HL-60 (cell line): Measurements from ENCODE around the gene ABCF1.

ENCODE experiments used
- GABPA ChIP-seq: IDR thresholded peaks from 2 replicates; pipeline ENCODE4 v1.6.1; 2012; ENCODE audit warnings: low read depth
- POLR2AphosphoS5 ChIP-seq: IDR thresholded peaks from 2 replicates; pipeline ENCODE4 v1.6.1; 2012; ENCODE audit warnings: low read depth
- TF ChIP-seq, protein P1 (sequence below): IDR thresholded peaks from one replicate; pipeline ENCODE4 v1.5.1; 2011; ENCODE audit warnings: low read length, control low read depth, inconsistent platforms; ENCODE audit not compliant: insufficient read depth
- TF ChIP-seq, protein P2 (sequence below): IDR thresholded peaks from 2 replicates; pipeline ENCODE4 v1.6.1; 2012; ENCODE audit warnings: low read depth; ENCODE audit not compliant: insufficient replicate concordance

DNA sequence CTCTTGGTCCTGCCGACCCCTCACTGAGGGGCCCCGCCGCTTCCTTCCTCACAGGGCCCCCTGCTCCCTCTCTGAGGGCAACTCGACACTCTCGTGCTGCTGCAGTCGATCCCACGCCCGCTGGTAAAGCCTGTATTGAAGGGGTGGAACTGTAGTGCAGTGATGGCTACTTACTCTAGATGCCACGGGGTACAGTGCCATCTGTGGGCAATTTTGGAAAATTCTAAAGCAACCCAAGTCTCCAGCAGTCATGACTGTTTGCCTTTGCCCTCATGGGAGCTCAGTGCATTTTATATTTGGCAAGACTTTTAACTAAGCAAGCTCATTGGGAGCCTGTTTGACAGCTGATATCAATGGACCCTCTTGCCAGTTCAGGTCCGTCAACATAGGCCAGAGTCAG is 69.2 kb downstream of the ABCF1 start:
- TF ChIP-seq, protein P1, sequence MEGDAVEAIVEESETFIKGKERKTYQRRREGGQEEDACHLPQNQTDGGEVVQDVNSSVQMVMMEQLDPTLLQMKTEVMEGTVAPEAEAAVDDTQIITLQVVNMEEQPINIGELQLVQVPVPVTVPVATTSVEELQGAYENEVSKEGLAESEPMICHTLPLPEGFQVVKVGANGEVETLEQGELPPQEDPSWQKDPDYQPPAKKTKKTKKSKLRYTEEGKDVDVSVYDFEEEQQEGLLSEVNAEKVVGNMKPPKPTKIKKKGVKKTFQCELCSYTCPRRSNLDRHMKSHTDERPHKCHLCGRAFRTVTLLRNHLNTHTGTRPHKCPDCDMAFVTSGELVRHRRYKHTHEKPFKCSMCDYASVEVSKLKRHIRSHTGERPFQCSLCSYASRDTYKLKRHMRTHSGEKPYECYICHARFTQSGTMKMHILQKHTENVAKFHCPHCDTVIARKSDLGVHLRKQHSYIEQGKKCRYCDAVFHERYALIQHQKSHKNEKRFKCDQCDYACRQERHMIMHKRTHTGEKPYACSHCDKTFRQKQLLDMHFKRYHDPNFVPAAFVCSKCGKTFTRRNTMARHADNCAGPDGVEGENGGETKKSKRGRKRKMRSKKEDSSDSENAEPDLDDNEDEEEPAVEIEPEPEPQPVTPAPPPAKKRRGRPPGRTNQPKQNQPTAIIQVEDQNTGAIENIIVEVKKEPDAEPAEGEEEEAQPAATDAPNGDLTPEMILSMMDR: no peak
- no peak for TF ChIP-seq POLR2AphosphoS5
- no peak for TF ChIP-seq GABPA
- TF ChIP-seq, protein P2, sequence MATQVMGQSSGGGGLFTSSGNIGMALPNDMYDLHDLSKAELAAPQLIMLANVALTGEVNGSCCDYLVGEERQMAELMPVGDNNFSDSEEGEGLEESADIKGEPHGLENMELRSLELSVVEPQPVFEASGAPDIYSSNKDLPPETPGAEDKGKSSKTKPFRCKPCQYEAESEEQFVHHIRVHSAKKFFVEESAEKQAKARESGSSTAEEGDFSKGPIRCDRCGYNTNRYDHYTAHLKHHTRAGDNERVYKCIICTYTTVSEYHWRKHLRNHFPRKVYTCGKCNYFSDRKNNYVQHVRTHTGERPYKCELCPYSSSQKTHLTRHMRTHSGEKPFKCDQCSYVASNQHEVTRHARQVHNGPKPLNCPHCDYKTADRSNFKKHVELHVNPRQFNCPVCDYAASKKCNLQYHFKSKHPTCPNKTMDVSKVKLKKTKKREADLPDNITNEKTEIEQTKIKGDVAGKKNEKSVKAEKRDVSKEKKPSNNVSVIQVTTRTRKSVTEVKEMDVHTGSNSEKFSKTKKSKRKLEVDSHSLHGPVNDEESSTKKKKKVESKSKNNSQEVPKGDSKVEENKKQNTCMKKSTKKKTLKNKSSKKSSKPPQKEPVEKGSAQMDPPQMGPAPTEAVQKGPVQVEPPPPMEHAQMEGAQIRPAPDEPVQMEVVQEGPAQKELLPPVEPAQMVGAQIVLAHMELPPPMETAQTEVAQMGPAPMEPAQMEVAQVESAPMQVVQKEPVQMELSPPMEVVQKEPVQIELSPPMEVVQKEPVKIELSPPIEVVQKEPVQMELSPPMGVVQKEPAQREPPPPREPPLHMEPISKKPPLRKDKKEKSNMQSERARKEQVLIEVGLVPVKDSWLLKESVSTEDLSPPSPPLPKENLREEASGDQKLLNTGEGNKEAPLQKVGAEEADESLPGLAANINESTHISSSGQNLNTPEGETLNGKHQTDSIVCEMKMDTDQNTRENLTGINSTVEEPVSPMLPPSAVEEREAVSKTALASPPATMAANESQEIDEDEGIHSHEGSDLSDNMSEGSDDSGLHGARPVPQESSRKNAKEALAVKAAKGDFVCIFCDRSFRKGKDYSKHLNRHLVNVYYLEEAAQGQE: no peak
